ENCODE measurements around the gene HFM1.

HFM1 gene

DNA sequence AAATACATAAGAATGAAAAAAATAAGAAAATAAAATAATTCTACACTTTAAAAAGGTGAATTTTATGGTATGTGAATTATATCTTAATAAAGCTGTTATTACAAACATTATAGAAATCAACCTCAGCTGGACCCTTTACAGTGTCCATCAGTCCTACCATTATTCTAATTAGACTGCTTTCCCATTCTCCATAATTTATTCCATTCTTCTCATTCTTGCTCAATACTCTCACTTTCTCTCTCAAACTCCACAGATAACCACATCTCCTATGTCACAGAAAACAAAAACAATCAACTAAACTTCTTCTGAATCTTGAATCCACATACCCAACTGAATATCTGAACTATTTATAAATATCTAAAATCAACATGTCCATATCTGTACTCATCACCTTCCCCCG lies 11.6 kb downstream of the HFM1 start:
- Histone ChIP-seq H3K36me3 (ENCODE audit: insufficient read depth, low read length) (no peaks in the 10 kb centered on the region), H3K27me3 (ENCODE audit: insufficient read depth, low read length, poor library complexity, severe bottlenecking) (no peaks in the 10 kb centered on the region), H3K4me3 (ENCODE audit: low read length, poor library complexity, severe bottlenecking) (no peak overlapping the region), H2AFZ (ENCODE audit: low read length) (no peak overlapping the region), H3K79me2 (ENCODE audit: insufficient read depth, low read length) (no peaks in the 10 kb centered on the region), H4K20me1 (ENCODE audit: insufficient read depth, low read length, poor library complexity, severe bottlenecking) (no peaks in the 10 kb centered on the region), H3K9me3 (ENCODE audit: insufficient read depth, low read depth, low read length) (no peaks in the 10 kb centered on the region), H3F3A (ENCODE audit: low read depth) (no peaks in the 10 kb centered on the region), H3K9me2 (replicated peaks; ENCODE audit: low read depth, low read length) (no peaks in the 10 kb centered on the region), H3K4me2 (ENCODE audit: low read depth, low read length, poor library complexity, severe bottlenecking) (no peak overlapping the region), H3K4me1 (ENCODE audit: insufficient read depth, low read length, poor library complexity, severe bottlenecking) (no peaks in the 10 kb centered on the region), H3K9ac (ENCODE audit: low read depth, low read length, poor library complexity, severe bottlenecking) (no peak overlapping the region)
- no peak for TF ChIP-seq EZH2phosphoT487 (IDR thresholded peaks at IDR 0.05; ENCODE audit: borderline replicate concordance)
- TF ChIP-seq, protein P1, sequence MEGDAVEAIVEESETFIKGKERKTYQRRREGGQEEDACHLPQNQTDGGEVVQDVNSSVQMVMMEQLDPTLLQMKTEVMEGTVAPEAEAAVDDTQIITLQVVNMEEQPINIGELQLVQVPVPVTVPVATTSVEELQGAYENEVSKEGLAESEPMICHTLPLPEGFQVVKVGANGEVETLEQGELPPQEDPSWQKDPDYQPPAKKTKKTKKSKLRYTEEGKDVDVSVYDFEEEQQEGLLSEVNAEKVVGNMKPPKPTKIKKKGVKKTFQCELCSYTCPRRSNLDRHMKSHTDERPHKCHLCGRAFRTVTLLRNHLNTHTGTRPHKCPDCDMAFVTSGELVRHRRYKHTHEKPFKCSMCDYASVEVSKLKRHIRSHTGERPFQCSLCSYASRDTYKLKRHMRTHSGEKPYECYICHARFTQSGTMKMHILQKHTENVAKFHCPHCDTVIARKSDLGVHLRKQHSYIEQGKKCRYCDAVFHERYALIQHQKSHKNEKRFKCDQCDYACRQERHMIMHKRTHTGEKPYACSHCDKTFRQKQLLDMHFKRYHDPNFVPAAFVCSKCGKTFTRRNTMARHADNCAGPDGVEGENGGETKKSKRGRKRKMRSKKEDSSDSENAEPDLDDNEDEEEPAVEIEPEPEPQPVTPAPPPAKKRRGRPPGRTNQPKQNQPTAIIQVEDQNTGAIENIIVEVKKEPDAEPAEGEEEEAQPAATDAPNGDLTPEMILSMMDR (conservative IDR thresholded peaks at IDR 0.05; ENCODE audit: low read length), result no peak

DNA sequence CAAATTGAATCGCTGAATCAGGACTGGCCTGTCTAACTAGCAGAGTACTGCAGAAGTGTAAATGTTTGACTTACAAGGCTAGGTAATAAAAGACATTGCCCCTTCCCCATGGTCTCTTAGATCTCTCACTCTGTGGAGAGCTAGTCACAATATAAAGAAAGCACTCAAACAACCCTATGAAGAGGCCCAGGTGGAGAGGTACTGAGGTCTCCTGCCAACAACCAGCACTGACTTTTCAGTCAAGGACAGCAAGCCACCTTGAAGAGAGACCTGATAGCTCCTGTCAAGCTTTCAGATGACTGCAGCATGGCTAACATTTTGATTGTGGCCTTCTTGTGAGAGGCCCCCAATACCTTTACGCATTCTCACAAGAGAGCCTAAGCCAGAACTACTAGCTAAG lies 18.5 kb downstream of the HFM1 start:
- Histone ChIP-seq H3K79me2 (ENCODE audit: insufficient read depth, low read length) (no peaks in the 10 kb centered on the region), H3K4me2 (ENCODE audit: low read depth, low read length, poor library complexity, severe bottlenecking) (no peak overlapping the region), H3K36me3 (ENCODE audit: insufficient read depth, low read length) (no peaks in the 10 kb centered on the region), H3K9me3 (ENCODE audit: insufficient read depth, low read depth, low read length) (no peaks in the 10 kb centered on the region), H4K20me1 (ENCODE audit: insufficient read depth, low read length, poor library complexity, severe bottlenecking) (no peaks in the 10 kb centered on the region), H3F3A (ENCODE audit: low read depth) (no peaks in the 10 kb centered on the region), H3K9ac (ENCODE audit: low read depth, low read length, poor library complexity, severe bottlenecking) (no peak overlapping the region), H2AFZ (ENCODE audit: low read length) (no peak overlapping the region), H3K9me2 (replicated peaks; ENCODE audit: low read depth, low read length) (no peaks in the 10 kb centered on the region), H3K4me3 (ENCODE audit: low read length, poor library complexity, severe bottlenecking) (no peak overlapping the region), H3K4me1 (ENCODE audit: insufficient read depth, low read length, poor library complexity, severe bottlenecking) (no peaks in the 10 kb centered on the region), H3K27me3 (ENCODE audit: insufficient read depth, low read length, poor library complexity, severe bottlenecking) (no peaks in the 10 kb centered on the region)
- no peak for TF ChIP-seq EZH2phosphoT487 (IDR thresholded peaks at IDR 0.05; ENCODE audit: borderline replicate concordance)
- TF ChIP-seq, protein P1 (conservative IDR thresholded peaks at IDR 0.05; ENCODE audit: low read length), result no peak

DNA sequence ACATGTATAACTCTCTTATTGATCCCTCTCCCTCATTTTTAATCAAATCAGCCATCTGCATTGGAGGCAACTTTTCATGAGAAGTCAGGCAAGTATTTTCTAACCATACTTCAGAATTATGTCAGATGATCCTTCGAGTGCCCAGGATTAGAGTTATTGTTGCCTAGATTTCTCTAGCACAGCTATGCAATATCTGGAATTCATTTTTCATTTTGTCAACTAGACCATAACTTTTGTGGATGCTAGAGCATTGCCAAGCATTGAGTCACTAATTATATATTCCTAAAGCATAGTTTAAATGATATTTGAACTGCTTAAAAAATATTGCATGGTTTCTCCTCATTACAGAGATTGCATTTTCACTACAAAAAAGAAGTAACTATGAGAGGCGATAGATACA lies 21.2 kb downstream of the HFM1 start:
- H3K79me2 ChIP-seq (ENCODE audit: insufficient read depth, low read length), result no peaks in the 10 kb centered on the region
- H3K27me3 ChIP-seq (ENCODE audit: insufficient read depth, low read length, poor library complexity, severe bottlenecking), result no peaks in the 10 kb centered on the region
- H2AFZ ChIP-seq (ENCODE audit: low read length), result no peak overlapping the region
- H3K9me3 ChIP-seq (ENCODE audit: insufficient read depth, low read depth, low read length), result no peaks in the 10 kb centered on the region
- no peaks in the 10 kb centered on the region for H3F3A ChIP-seq (ENCODE audit: low read depth)
- H3K36me3 ChIP-seq (ENCODE audit: insufficient read depth, low read length), result no peaks in the 10 kb centered on the region
- H3K4me3 ChIP-seq (ENCODE audit: low read length, poor library complexity, severe bottlenecking), result no peak overlapping the region
- TF ChIP-seq, protein P1 (conservative IDR thresholded peaks at IDR 0.05; ENCODE audit: low read length), result no peak
- TF ChIP-seq EZH2phosphoT487 (IDR thresholded peaks at IDR 0.05; ENCODE audit: borderline replicate concordance), result no peak
- H3K4me2 ChIP-seq (ENCODE audit: low read depth, low read length, poor library complexity, severe bottlenecking), result no peak overlapping the region
- H3K9me2 ChIP-seq (replicated peaks; ENCODE audit: low read depth, low read length), result no peaks in the 10 kb centered on the region
- H4K20me1 ChIP-seq (ENCODE audit: insufficient read depth, low read length, poor library complexity, severe bottlenecking), result no peaks in the 10 kb centered on the region
- no peaks in the 10 kb centered on the region for H3K4me1 ChIP-seq (ENCODE audit: insufficient read depth, low read length, poor library complexity, severe bottlenecking)
- no peak overlapping the region for H3K9ac ChIP-seq (ENCODE audit: low read depth, low read length, poor library complexity, severe bottlenecking)

Data from Loucy (cell line).